ENCODE measurements around the gene GRID1. TPM values are rescaled to one million over a fixed set of nuclear protein-coding genes. Genes with fewer than 3 reads are reported as not detected.

GRID1 gene
- total RNA-seq, 1 donor from 2014 or later: 0.12 TPM

- no peak for DNase-seq (ENCODE audit: extremely low read depth, low read depth, low spot score)
These were observed 83.7 kb downstream of the GRID1 start for GRCh38 chr10:86282664-86283465.

- DNase-seq (ENCODE audit: extremely low read depth, low read depth, low spot score): no peak
These were observed 85.2 kb downstream of the GRID1 start for GRCh38 chr10:86281396-86281795.

GRCh38 chr10:86269332-86269731 is 97.3 kb downstream of the GRID1 start:
- DNase-seq (ENCODE audit: extremely low read depth, low read depth, low spot score): no peak

- no peak for DNase-seq (ENCODE audit: extremely low read depth, low read depth, low spot score)
These were observed 99.1 kb downstream of the GRID1 start for GRCh38 chr10:86267286-86268195.

- no peak for DNase-seq (ENCODE audit: extremely low read depth, low read depth, low spot score)
These were observed 100.0 kb downstream of the GRID1 start for GRCh38 chr10:86266446-86267242.

GRCh38 chr10:86265895-86266259 is 100.7 kb downstream of the GRID1 start:
- no peak for DNase-seq (ENCODE audit: extremely low read depth, low read depth, low spot score)

- no peak for DNase-seq (ENCODE audit: extremely low read depth, low read depth, low spot score)
These were observed 101.2 kb downstream of the GRID1 start for GRCh38 chr10:86265236-86265894.

- DNase-seq (ENCODE audit: extremely low read depth, low read depth, low spot score): no peak
These were observed 101.9 kb downstream of the GRID1 start for GRCh38 chr10:86264481-86265231.

- DNase-seq (ENCODE audit: extremely low read depth, low read depth, low spot score): no peak
These were observed 102.7 kb downstream of the GRID1 start for GRCh38 chr10:86263907-86264306.

GRCh38 chr10:86263209-86263608 is 103.4 kb downstream of the GRID1 start:
- no peak for DNase-seq (ENCODE audit: extremely low read depth, low read depth, low spot score)

- no peak for DNase-seq (ENCODE audit: extremely low read depth, low read depth, low spot score)
These were observed 103.9 kb downstream of the GRID1 start for GRCh38 chr10:86262688-86263181.

GRCh38 chr10:86261941-86262687 is 104.5 kb downstream of the GRID1 start:
- no peak for DNase-seq (ENCODE audit: extremely low read depth, low read depth, low spot score)

GRCh38 chr10:86261470-86261869 is 105.1 kb downstream of the GRID1 start:
- DNase-seq (ENCODE audit: extremely low read depth, low read depth, low spot score): no peak

- DNase-seq (ENCODE audit: extremely low read depth, low read depth, low spot score): no peak
These were observed 106.0 kb downstream of the GRID1 start for GRCh38 chr10:86260564-86260963.

GRCh38 chr10:86259901-86260562 is 106.6 kb downstream of the GRID1 start:
- no peak for DNase-seq (ENCODE audit: extremely low read depth, low read depth, low spot score)

- no peak for DNase-seq (ENCODE audit: extremely low read depth, low read depth, low spot score)
These were observed 107.7 kb downstream of the GRID1 start for GRCh38 chr10:86258941-86259340.

- no peak for DNase-seq (ENCODE audit: extremely low read depth, low read depth, low spot score)
These were observed 108.1 kb downstream of the GRID1 start for GRCh38 chr10:86258499-86258898.

GRCh38 chr10:86257683-86258082 is 108.9 kb downstream of the GRID1 start:
- DNase-seq (ENCODE audit: extremely low read depth, low read depth, low spot score): no peak

Measured in glomerular endothelial cell (primary cell).